PC-3 (cell line): ENCODE data around the gene C5orf47. TPM values are rescaled to one million over a fixed set of nuclear protein-coding genes. Genes with fewer than 3 reads are reported as not detected.

Experiments used
- ATAC-seq: fragments of 200-7000 bp; cut with Tn5 transposase; 2 replicates; pipeline ENCODE4 v1.9.1; 2020; ENCODE audit warnings: mild to moderate bottlenecking, moderate library complexity
- BruUV-seq: library from RNA; stranded (reverse); fragments of 400-500 nt; replicated peaks from 2 replicates; lab custom pipeline; 2021; lab: Mats Ljungman, UMichigan
- CTCF ChIA-PET: fragments of 300-600 bp; sonication (Branson Sonifier 250); formaldehyde crosslinking; loops from one replicate; lab custom pipeline; 2022; ENCODE audit warnings: antibody characterized with exemption; lab: Charles Lee
- POLR2A ChIA-PET: fragments of 300-600 bp; sonication (Branson Sonifier 250); formaldehyde crosslinking; loops from one replicate; lab custom pipeline; 2022; ENCODE audit warnings: antibody characterized with exemption; ENCODE audit not compliant: unreplicated experiment; lab: Charles Lee
- DNase-seq: peaks from one replicate; pipeline ENCODE4 v3.0.0-alpha.2; 2015
- H2AFZ ChIP-seq: fragments of 300-600 bp; sonication (generic); 2 replicates; pipeline ENCODE4 v1.6.0; 2016; ENCODE audit warnings: antibody characterized with exemption, low read length
- H3F3A ChIP-seq: fragments of 300-600 bp; sonication (generic); one replicate; pipeline ENCODE4 v1.6.0; 2017; ENCODE audit warnings: antibody characterized with exemption, low read length, control low read depth, mild to moderate bottlenecking; ENCODE audit not compliant: unreplicated experiment
- H3K27ac ChIP-seq: fragments of 300-600 bp; sonication (generic); 2 replicates; pipeline ENCODE4 v1.5.1; 2016; ENCODE audit warnings: mild to moderate bottlenecking, low read length
- H3K27me3 ChIP-seq: fragments of 300-600 bp; sonication (generic); 2 replicates; pipeline ENCODE4 v1.6.1; 2016; ENCODE audit warnings: low read length, mixed read lengths
- H3K36me3 ChIP-seq: fragments of 300-600 bp; sonication (generic); 2 replicates; pipeline ENCODE4 v1.6.1; 2016; ENCODE audit warnings: low read depth, mixed run types, low read length, mixed read lengths
- H3K4me1 ChIP-seq: fragments of 300-600 bp; sonication (generic); 2 replicates; pipeline ENCODE4 v1.5.1; 2016; ENCODE audit warnings: low read length; ENCODE audit not compliant: insufficient read depth
- H3K4me2 ChIP-seq: fragments of 300-600 bp; sonication (generic); 2 replicates; pipeline ENCODE4 v1.6.0; 2016; ENCODE audit warnings: low read length
- H3K4me3 ChIP-seq: fragments of 300-600 bp; sonication (generic); 2 replicates; pipeline ENCODE4 v1.5.1; 2016; ENCODE audit warnings: mild to moderate bottlenecking, low read length, mixed read lengths
- H3K79me2 ChIP-seq: fragments of 300-600 bp; sonication (generic); 2 replicates; pipeline ENCODE4 v1.6.1; 2017; ENCODE audit warnings: low read length, mixed read lengths
- H3K9ac ChIP-seq: fragments of 300-600 bp; sonication (generic); 2 replicates; pipeline ENCODE4 v1.6.0; 2016; ENCODE audit warnings: mild to moderate bottlenecking, low read length
- H3K9me2 ChIP-seq: fragments of 300-600 bp; sonication (generic); replicated peaks from 2 replicates; pipeline ENCODE4 v1.6.1; 2016; ENCODE audit warnings: mixed run types, low read length, mixed read lengths
- H3K9me3 ChIP-seq: fragments of 300-600 bp; sonication (generic); 2 replicates; pipeline ENCODE4 v1.6.1; 2016; ENCODE audit warnings: low read length, mixed read lengths
- H4K20me1 ChIP-seq: fragments of 300-600 bp; sonication (generic); 2 replicates; pipeline ENCODE4 v1.6.1; 2016; ENCODE audit warnings: low read length, mixed read lengths
- EZH2 ChIP-seq: fragments of 300-600 bp; sonication (generic); IDR thresholded peaks from one replicate; pipeline ENCODE4 v1.6.1; 2017; ENCODE audit warnings: antibody characterized with exemption, mild to moderate bottlenecking, low read length; ENCODE audit not compliant: unreplicated experiment
- EZH2phosphoT487 ChIP-seq: fragments of 300-600 bp; sonication (generic); IDR thresholded peaks from 2 replicates; pipeline ENCODE4 v1.6.1; 2018; ENCODE audit warnings: mild to moderate bottlenecking, antibody characterized with exemption, low read length, borderline replicate concordance
- intact Hi-C: fragments of 100-400 bp; cut with micrococcal nuclease; formaldehyde crosslinking; loops from 2 replicates; pipeline ENCODE4 v1.9.0; 2023
- total RNA-seq: library from RNA; depleted of rRNA; stranded (reverse); fragments of >200 nt; gene quantifications from 2 replicates; pipeline ENCODE4 v1.2.3, GENCODE V29; 2014
- TF ChIP-seq, protein P1 (sequence below): fragments of 300-600 bp; sonication (generic); conservative IDR thresholded peaks from 2 replicates; pipeline ENCODE4 v1.5.1; 2017; ENCODE audit warnings: antibody characterized with exemption, low read depth, mild to moderate bottlenecking, low read length

Gene C5orf47
- total RNA-seq, 1 experiment from 2014 or later, result not detected

DNA sequence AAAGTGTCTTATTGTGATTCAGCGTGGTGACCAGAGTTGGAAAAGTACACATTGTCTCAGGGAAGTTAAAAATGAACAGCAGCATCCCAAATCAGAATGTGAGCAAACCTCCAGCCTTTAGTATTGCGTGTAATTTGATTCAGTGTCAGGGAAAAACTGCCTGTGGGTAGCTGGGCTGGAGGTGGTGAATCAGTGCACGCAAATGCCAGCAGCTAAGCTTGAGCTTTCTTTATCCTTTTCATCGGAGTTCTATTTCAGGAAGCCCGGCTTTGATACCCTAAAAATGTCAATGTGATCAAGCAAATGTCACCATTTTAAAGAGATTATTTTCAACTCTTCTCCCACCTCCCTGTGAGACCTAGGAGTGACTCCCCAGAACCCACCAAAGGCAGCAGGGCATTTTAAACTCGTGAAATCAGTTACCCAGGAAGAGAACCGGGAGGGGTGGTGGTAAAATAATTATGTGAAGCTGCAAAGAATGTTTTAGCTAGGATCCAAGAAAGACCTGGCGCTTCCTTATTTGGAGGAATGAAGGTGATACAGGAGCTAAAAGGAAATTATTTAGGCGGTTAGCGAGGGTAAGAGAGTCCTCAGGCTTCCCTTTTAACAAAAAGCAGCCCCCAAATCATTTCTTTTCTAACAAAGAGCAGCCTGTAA is 25.7 kb upstream of the C5orf47 start:
- TSS peak; percentile 62 for BruUV-seq
- Histone ChIP-seq H3K4me2 (peak overlapping the region; percentile 86), H3K79me2 (no peaks in the 10 kb centered on the region), H3K9me2 (no peaks in the 10 kb centered on the region), H3K4me1 (peaks cover 18% of the 10 kb centered on the region), H3K27ac (peak overlapping the region; percentile 89), H3K36me3 (no peaks in the 10 kb centered on the region), H3K9me3 (no peaks in the 10 kb centered on the region), H4K20me1 (no peaks in the 10 kb centered on the region), H3K4me3 (peak overlapping the region; percentile 66), H3K9ac (peak overlapping the region; percentile 72), H2AFZ (peak overlapping the region; percentile 59), H3F3A (peaks cover 6% of the 10 kb centered on the region), H3K27me3 (no peaks in the 10 kb centered on the region)
- intact Hi-C loops, result loop anchor here (1.0 to 2.0 kb wide), 3 partner anchors 44 to 75 kb away; partner anchors contain the start of gene CPEB4
- POLR2A ChIA-PET, result interaction anchor here (0.5 to 1.7 kb wide), 9 partner anchors 12 to 381 kb away, joined by 3 to 14 read pairs (median 4); partner anchors contain the start of gene CPEB4
- TF ChIP-seq EZH2, result no peak
- TF ChIP-seq EZH2phosphoT487, result no peak
- TF ChIP-seq, protein P1, sequence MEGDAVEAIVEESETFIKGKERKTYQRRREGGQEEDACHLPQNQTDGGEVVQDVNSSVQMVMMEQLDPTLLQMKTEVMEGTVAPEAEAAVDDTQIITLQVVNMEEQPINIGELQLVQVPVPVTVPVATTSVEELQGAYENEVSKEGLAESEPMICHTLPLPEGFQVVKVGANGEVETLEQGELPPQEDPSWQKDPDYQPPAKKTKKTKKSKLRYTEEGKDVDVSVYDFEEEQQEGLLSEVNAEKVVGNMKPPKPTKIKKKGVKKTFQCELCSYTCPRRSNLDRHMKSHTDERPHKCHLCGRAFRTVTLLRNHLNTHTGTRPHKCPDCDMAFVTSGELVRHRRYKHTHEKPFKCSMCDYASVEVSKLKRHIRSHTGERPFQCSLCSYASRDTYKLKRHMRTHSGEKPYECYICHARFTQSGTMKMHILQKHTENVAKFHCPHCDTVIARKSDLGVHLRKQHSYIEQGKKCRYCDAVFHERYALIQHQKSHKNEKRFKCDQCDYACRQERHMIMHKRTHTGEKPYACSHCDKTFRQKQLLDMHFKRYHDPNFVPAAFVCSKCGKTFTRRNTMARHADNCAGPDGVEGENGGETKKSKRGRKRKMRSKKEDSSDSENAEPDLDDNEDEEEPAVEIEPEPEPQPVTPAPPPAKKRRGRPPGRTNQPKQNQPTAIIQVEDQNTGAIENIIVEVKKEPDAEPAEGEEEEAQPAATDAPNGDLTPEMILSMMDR, result no peak
- CTCF ChIA-PET, result interaction anchor here (0.6 to 1.4 kb wide), 3 partner anchors 10 to 142 kb away, joined by 5 to 15 read pairs (median 6); no protein-coding TSS in a partner anchor
- ATAC-seq (peak; percentile 90), DNase-seq (peak; percentile 88)

- no peak for TF ChIP-seq EZH2
- no peak for TF ChIP-seq EZH2phosphoT487
- TF ChIP-seq, protein P1, result no peak
- Histone ChIP-seq H4K20me1 (no peaks in the 10 kb centered on the region), H3K27me3 (no peaks in the 10 kb centered on the region), H3K4me2 (peak overlapping the region; percentile 86), H3K9me2 (no peaks in the 10 kb centered on the region), H2AFZ (peak overlapping the region; percentile 59), H3K27ac (peak overlapping the region; percentile 89), H3K9ac (peak overlapping the region; percentile 72), H3K9me3 (no peaks in the 10 kb centered on the region), H3K4me1 (peaks cover 24% of the 10 kb centered on the region), H3K36me3 (no peaks in the 10 kb centered on the region), H3F3A (peaks cover 6% of the 10 kb centered on the region), H3K79me2 (no peaks in the 10 kb centered on the region), H3K4me3 (peak overlapping the region; percentile 66)
- BruUV-seq, result TSS peak; percentile 72
- intact Hi-C loops, result loop anchor here (1.0 to 2.0 kb wide), 3 partner anchors 45 to 75 kb away; partner anchors contain the start of gene CPEB4
- ChIA-PET CTCF (interaction anchor here (1.1 to 1.4 kb wide), 2 partner anchors 10 to 38 kb away, joined by 6 to 15 read pairs; no protein-coding TSS in a partner anchor), POLR2A (interaction anchor here (0.5 to 1.7 kb wide), 6 partner anchors 11 to 635 kb away, joined by 3 to 14 read pairs (median 4); partner anchors contain the start of gene CPEB4)
- DNase-seq (peak; percentile 44), ATAC-seq (peak; percentile 45)
These were observed 25.0 kb upstream of the C5orf47 start for GRCh38 chr5:173963867-173964441.
